CD14-positive monocyte (primary cell): ENCODE results near the gene TBC1D2. TPM values are rescaled to one million over a fixed set of nuclear protein-coding genes. Genes with fewer than 3 reads are reported as not detected.

ENCODE experiments used
- DNase-seq, 3 donors: peaks; one replicate each; pipeline ENCODE4 v3.0.0-alpha.2; 2011 to 2022
- H2AFZ ChIP-seq: 2 replicates; pipeline ENCODE4 v1.6.0; 2012; ENCODE audit warnings: mild to moderate bottlenecking, low read depth, low read length, inconsistent platforms; ENCODE audit not compliant: insufficient read depth, poor library complexity, severe bottlenecking
- H3K27ac ChIP-seq, 2 donors: 1 replicate in 1 of 2; 2 replicates in 1 of 2; pipeline ENCODE4 v1.5.1; 2012 to 2013; ENCODE audit warnings: low read length in 2 of 2, control low read depth in 1 of 2, inconsistent platforms in 1 of 2, low read depth in 1 of 2, mild to moderate bottlenecking in 1 of 2
- H3K27me3 ChIP-seq, 2 donors: one replicate each; pipeline versions ENCODE4 v1.6.0 to v1.6.1; 2011 to 2013; ENCODE audit warnings: low read length in 2 of 2; ENCODE audit not compliant: control insufficient read depth in 2 of 2, insufficient read depth in 2 of 2
- H3K36me3 ChIP-seq, 2 donors: replicated peaks in 1 of 2; 1 replicate in 1 of 2; 2 replicates in 1 of 2; pipeline versions ENCODE4 v1.5.1 to v1.6.1; 2012 to 2013; ENCODE audit warnings: low read length in 2 of 2, control low read depth in 1 of 2, inconsistent platforms in 1 of 2, mild to moderate bottlenecking in 1 of 2; ENCODE audit not compliant: insufficient read depth in 2 of 2, control insufficient read depth in 1 of 2
- H3K4me1 ChIP-seq, 2 donors: 1 replicate in 1 of 2; 2 replicates in 1 of 2; pipeline versions ENCODE4 v1.5.1 to v1.6.1; 2012 to 2013; ENCODE audit warnings: low read length in 2 of 2, control low read depth in 1 of 2, inconsistent platforms in 1 of 2, mild to moderate bottlenecking in 1 of 2, moderate library complexity in 1 of 2; ENCODE audit not compliant: insufficient read depth in 2 of 2, control insufficient read depth in 1 of 2
- H3K4me2 ChIP-seq: replicated peaks from 2 replicates; pipeline ENCODE3; 2012; ENCODE audit warnings: low read length, moderate library complexity, mild to moderate bottlenecking; ENCODE audit not compliant: poor library complexity, severe bottlenecking; ENCODE audit errors: extremely low read depth
- H3K4me3 ChIP-seq, 3 experiments: fragments of 200-600 bp in 1 of 3; sonication (generic) in 1 of 3; replicated peaks in 1 of 3; 1 replicate in 2 of 3; 2 replicates in 1 of 3; pipeline ENCODE4 v1.5.1; 2011 to 2013; ENCODE audit warnings: low read length in 3 of 3, mild to moderate bottlenecking in 3 of 3, control low read depth in 2 of 3, low read depth in 2 of 3, inconsistent platforms in 1 of 3, moderate library complexity in 1 of 3
- H3K79me2 ChIP-seq: 2 replicates; pipeline ENCODE4 v1.6.0; 2012; ENCODE audit warnings: mild to moderate bottlenecking, control low read depth, inconsistent platforms, low read length, moderate library complexity; ENCODE audit not compliant: insufficient read depth
- H3K9ac ChIP-seq: 2 replicates; pipeline ENCODE4 v1.6.0; 2017; ENCODE audit warnings: low read length, mild to moderate bottlenecking; ENCODE audit not compliant: insufficient read depth, poor library complexity, severe bottlenecking
- H3K9me3 ChIP-seq, 2 donors: replicated peaks in 1 of 2; 1 replicate in 1 of 2; 2 replicates in 1 of 2; pipeline versions ENCODE4 v1.5.1 to v1.6.1; 2012 to 2013; ENCODE audit warnings: low read length in 2 of 2, control low read depth in 1 of 2; ENCODE audit not compliant: control insufficient read depth in 1 of 2, insufficient read depth in 1 of 2
- H4K20me1 ChIP-seq: 2 replicates; pipeline ENCODE4 v1.6.0; 2012; ENCODE audit warnings: mild to moderate bottlenecking, low read length, control low read depth, moderate library complexity; ENCODE audit not compliant: insufficient read depth
- H3K27ac Mint-ChIP-seq, 7 donors: one replicate each; pipeline ENCODE4 v1.8.0; 2020; ENCODE audit warnings: mild to moderate bottlenecking in 7 of 7, mixed read lengths in 7 of 7, moderate library complexity in 6 of 7, inconsistent platforms in 2 of 7
- H3K27me3 Mint-ChIP-seq, 3 donors: one replicate each; pipeline ENCODE4 v1.8.0; 2021 to 2022; ENCODE audit warnings: low read depth in 3 of 3, mild to moderate bottlenecking in 3 of 3, mixed read lengths in 3 of 3, moderate library complexity in 3 of 3, inconsistent platforms in 1 of 3
- H3K36me3 Mint-ChIP-seq, 2 donors: one replicate each; pipeline ENCODE4 v1.8.0; 2020; ENCODE audit warnings: mixed read lengths in 2 of 2, inconsistent platforms in 1 of 2, mild to moderate bottlenecking in 1 of 2
- H3K4me1 Mint-ChIP-seq: one replicate; pipeline ENCODE4 v1.8.0; 2020; ENCODE audit warnings: mild to moderate bottlenecking, mixed read lengths
- H3K4me3 Mint-ChIP-seq, 2 donors: one replicate each; pipeline ENCODE4 v1.8.0; 2020; ENCODE audit warnings: mild to moderate bottlenecking in 2 of 2, mixed read lengths in 2 of 2, moderate library complexity in 1 of 2
- H3K9me3 Mint-ChIP-seq, 7 donors: one replicate each; pipeline ENCODE4 v1.8.0; 2020 to 2022; ENCODE audit warnings: mixed read lengths in 7 of 7, mild to moderate bottlenecking in 6 of 7, moderate library complexity in 6 of 7, inconsistent platforms in 2 of 7
- CTCF ChIP-seq: fragments of 200-600 bp; IDR thresholded peaks from one replicate; pipeline ENCODE4 v1.8.0; 2022; ENCODE audit warnings: antibody characterized with exemption, mild to moderate bottlenecking
- WGBS: methylation state at CpG from one replicate; pipeline ENCODE4 v1.1.5; 2013; ENCODE audit warnings: missing lambda C conversion rate; ENCODE audit not compliant: insufficient coverage; 5-methylcytosine and 5-hydroxymethylcytosine counted together
- intact Hi-C, 2 donors: fragments of 100-400 bp; cut with micrococcal nuclease; formaldehyde crosslinking; loops; one replicate each; pipeline versions ENCODE4 v1.15.0 to v1.15.1; 2023
- polyA plus RNA-seq, 3 donors: library from polyadenylated mRNA; depleted of rRNA in 1 of 3; unstranded in 2 of 3; stranded (reverse) in 1 of 3; fragments of 300-500 nt in 2 of 3; fragments of >200 nt in 1 of 3; fragmentation: Illumina TruSeq in 2 of 3; gene quantifications; 1 replicate in 2 of 3; 2 replicates in 1 of 3; pipeline ENCODE4 v1.2.3, GENCODE V29; 2012 to 2021

TBC1D2 gene
- polyA plus RNA-seq, 3 donors, result 23.2 to 55.7 (median 34.4) TPM

GRCh38 chr9:98275159-98275558, 19.7 kb upstream of the TBC1D2 start:
- peaks cover 0 to 3% of the 10 kb centered on the region in 2 donors for H3K27me3 ChIP-seq
- Mint-ChIP-seq H3K27ac (no peak overlapping the region), H3K4me3 (no peak overlapping the region), H3K27me3 (peaks cover 19 to 20% (median 19%) of the 10 kb centered on the region in 3 donors), H3K36me3 (no peaks in the 10 kb centered on the region), H3K4me1 (no peaks in the 10 kb centered on the region), H3K9me3 (no peaks in the 10 kb centered on the region)
- no peaks in the 10 kb centered on the region for H4K20me1 ChIP-seq
- H3K9me3 ChIP-seq, result no peaks in the 10 kb centered on the region
- WGBS, result no CpG with 5 or more reads among the region's 2 CpGs
- DNase-seq, result no peak
- H3K4me1 ChIP-seq, result no peaks in the 10 kb centered on the region
- no peak overlapping the region for H3K4me2 ChIP-seq
- H3K79me2 ChIP-seq, result no peaks in the 10 kb centered on the region
- no peak overlapping the region for H3K4me3 ChIP-seq
- intact Hi-C loops, result no loop called here
- no peak overlapping the region for H3K9ac ChIP-seq
- no peaks in the 10 kb centered on the region for H3K36me3 ChIP-seq
- no peak for TF ChIP-seq CTCF
- H2AFZ ChIP-seq, result no peak overlapping the region
- H3K27ac ChIP-seq, result no peak overlapping the region

GRCh38 chr9:98272083-98272482, 16.6 kb upstream of the TBC1D2 start:
- Histone ChIP-seq H4K20me1 (no peaks in the 10 kb centered on the region), H3K4me2 (no peak overlapping the region), H3K4me3 (no peak overlapping the region), H3K9ac (no peak overlapping the region), H3K4me1 (no peaks in the 10 kb centered on the region), H3K27ac (no peak overlapping the region), H3K9me3 (no peaks in the 10 kb centered on the region), H3K27me3 (peaks cover 0 to 3% of the 10 kb centered on the region in 2 donors), H3K36me3 (no peaks in the 10 kb centered on the region), H2AFZ (no peak overlapping the region), H3K79me2 (no peaks in the 10 kb centered on the region)
- no peak for TF ChIP-seq CTCF
- H3K4me1 Mint-ChIP-seq, result no peaks in the 10 kb centered on the region
- no peak for DNase-seq
- no peaks in the 10 kb centered on the region for H3K36me3 Mint-ChIP-seq
- 93% methylated on average over 2 of the region's 3 CpGs for WGBS
- intact Hi-C loops, result no loop called here
- H3K27ac Mint-ChIP-seq, result no peak overlapping the region
- peaks cover 0 to 2% (median 0%) of the 10 kb centered on the region in 7 donors for H3K9me3 Mint-ChIP-seq
- no peak overlapping the region for H3K4me3 Mint-ChIP-seq
- peaks cover 12 to 16% (median 15%) of the 10 kb centered on the region in 3 donors for H3K27me3 Mint-ChIP-seq
